A549 (cell line): Measurements from ENCODE around the gene PARP6. TPM values are rescaled to one million over a fixed set of nuclear protein-coding genes. Genes with fewer than 3 reads are reported as not detected.

Experiments used
- ATAC-seq, 2 experiments: fragments of 200-7000 bp in 1 of 2; fragments of >200 bp in 1 of 2; cut with Nextera tagmentation in 1 of 2; cut with Tn5 transposase in 1 of 2; 3 replicates each; pipeline versions ENCODE4 v1.8.0 to v1.9.1; 2018 to 2020; ENCODE audit warnings: mild to moderate bottlenecking in 1 of 2, moderate library complexity in 1 of 2
- CTCF ChIA-PET: fragments of 300-600 bp; sonication (Branson Sonifier 250); formaldehyde crosslinking; extraction: SDS; loops from one replicate; lab custom pipeline; 2021; ENCODE audit warnings: antibody characterized with exemption, inconsistent platforms; lab: Yijun Ruan, JAX
- POLR2A ChIA-PET: fragments of 350-600 bp; formaldehyde crosslinking; extraction: SDS; loops from one replicate; lab custom pipeline; 2021; ENCODE audit warnings: antibody characterized with exemption, inconsistent platforms; lab: Yijun Ruan, JAX
- DNase-seq, 2 experiments: peaks; one replicate each; pipeline versions ENCODE4 v3.0.0 to v3.0.0-alpha.2; 2011 to 2016; ENCODE audit warnings: low read depth in 1 of 2, low spot score in 1 of 2
- FAIRE-seq: peaks from 2 replicates; lab custom pipeline; 2011; peaks lifted over from hg19 to GRCh38; lab: Jason Lieb, UNC
- H3K27ac ChIP-seq, 2 experiments: fragments of >200 bp; sonication (Bioruptor Twin); formaldehyde crosslinking; 3 replicates each; pipeline ENCODE4 v1.5.1; 2016 to 2017
- H3K4me1 ChIP-seq: fragments of >200 bp; sonication (Bioruptor Twin); formaldehyde crosslinking; 3 replicates; pipeline ENCODE4 v1.6.1; 2016
- H3K4me2 ChIP-seq: fragments of >200 bp; sonication (Bioruptor Twin); formaldehyde crosslinking; 3 replicates; pipeline ENCODE4 v1.6.1; 2016
- H3K4me3 ChIP-seq: fragments of >200 bp; sonication (Bioruptor Twin); formaldehyde crosslinking; 3 replicates; pipeline ENCODE4 v1.5.1; 2016
- H3K9me3 ChIP-seq: fragments of >200 bp; sonication (Bioruptor Twin); formaldehyde crosslinking; 3 replicates; pipeline ENCODE4 v1.6.1; 2016
- CBX8 ChIP-seq: fragments of 200-600 bp; sonication (generic); IDR thresholded peaks from 2 replicates; pipeline ENCODE4 v1.6.1; 2016
- CHD4 ChIP-seq: fragments of 200-600 bp; sonication (generic); IDR thresholded peaks from 2 replicates; pipeline ENCODE4 v1.6.1; 2016; ENCODE audit warnings: antibody characterized with exemption, mild to moderate bottlenecking, borderline replicate concordance
- CTCF ChIP-seq: fragments of >200 bp; sonication (Bioruptor Twin); formaldehyde crosslinking; IDR thresholded peaks from 3 replicates; pipeline ENCODE4 v1.5.1; 2016
- EHF ChIP-seq: fragments of 250-450 bp; sonication (Bioruptor Pico); IDR thresholded peaks from 2 replicates; pipeline ENCODE4 v1.5.0; 2020; ENCODE audit warnings: mild to moderate bottlenecking
- EHMT2 ChIP-seq: fragments of 200-600 bp; sonication (generic); IDR thresholded peaks from 2 replicates; pipeline ENCODE4 v1.6.1; 2016; ENCODE audit warnings: antibody characterized with exemption, low read depth, mild to moderate bottlenecking, moderate library complexity
- HDAC2 ChIP-seq: fragments of 200-600 bp; sonication (generic); IDR thresholded peaks from 2 replicates; pipeline ENCODE4 v1.6.1; 2016
- HEYL ChIP-seq: fragments of 250-450 bp; sonication (Bioruptor Pico); IDR thresholded peaks from 2 replicates; pipeline ENCODE4 v1.8.0; 2021; ENCODE audit warnings: mild to moderate bottlenecking, moderate library complexity
- HOXB5 ChIP-seq: fragments of 250-450 bp; sonication (Bioruptor Pico); IDR thresholded peaks from 2 replicates; pipeline ENCODE4 v1.5.0; 2020; ENCODE audit warnings: mild to moderate bottlenecking, moderate library complexity
- JUNB ChIP-seq: fragments of >200 bp; sonication (Bioruptor Twin); formaldehyde crosslinking; IDR thresholded peaks from 2 replicates; pipeline ENCODE4 v1.6.1; 2016
- KDM1A ChIP-seq: fragments of 200-600 bp; sonication (generic); IDR thresholded peaks from 2 replicates; pipeline ENCODE4 v1.6.1; 2016; ENCODE audit warnings: low read depth, mild to moderate bottlenecking
- MAFK ChIP-seq: fragments of 450-650 bp; IDR thresholded peaks from 2 replicates; pipeline ENCODE4 v1.6.1; 2014; ENCODE audit not compliant: partially characterized antibody
- MAX ChIP-seq: IDR thresholded peaks from 2 replicates; pipeline ENCODE4 v1.6.1; 2012
- NFE2L2 ChIP-seq: fragments of 150-350 bp; conservative IDR thresholded peaks from 2 replicates; pipeline ENCODE4 v1.6.1; 2014; ENCODE audit warnings: low read length
- POLR2A ChIP-seq: IDR thresholded peaks from 2 replicates; pipeline ENCODE4 v1.6.1; 2012; ENCODE audit warnings: mild to moderate bottlenecking, low read length
- RAD21 ChIP-seq, 2 experiments: fragments of >200 bp in 1 of 2; sonication (Bioruptor Twin) in 1 of 2; formaldehyde crosslinking in 1 of 2; IDR thresholded peaks in 1 of 2; conservative IDR thresholded peaks in 1 of 2; 2 replicates in 1 of 2; 3 replicates in 1 of 2; pipeline ENCODE4 v1.6.1; 2012 to 2018; ENCODE audit warnings: inconsistent platforms in 1 of 2
- RARB ChIP-seq: fragments of 250-450 bp; sonication (Bioruptor Pico); IDR thresholded peaks from 2 replicates; pipeline ENCODE4 v1.8.0; 2021; ENCODE audit warnings: mild to moderate bottlenecking, moderate library complexity
- RFX5 ChIP-seq: fragments of 450-650 bp; IDR thresholded peaks from 2 replicates; pipeline ENCODE4 v1.7.1; 2014; ENCODE audit warnings: antibody characterized with exemption, mild to moderate bottlenecking, moderate library complexity
- WGBS: methylation state at CpG from one replicate; pipeline ENCODE4 v1.1.6; 2017; ENCODE audit errors: missing lambda C conversion rate; 5-methylcytosine and 5-hydroxymethylcytosine counted together
- polyA plus RNA-seq, 4 experiments: library from polyadenylated mRNA; depleted of rRNA in 3 of 4; stranded (reverse); fragments of >200 nt; fragmentation: RNase III in 1 of 4; extraction: RNeasy Plus Mini Kit Qiagen cat#74134 plus additional on column Dnase treatment in 1 of 4; gene quantifications; 2 replicates in 3 of 4; 3 replicates in 1 of 4; pipeline ENCODE4 v1.2.3, GENCODE V29; 2011 to 2017
- TF ChIP-seq, protein P1 (sequence below): fragments of >200 bp; sonication (Bioruptor Twin); formaldehyde crosslinking; IDR thresholded peaks from 2 replicates; pipeline ENCODE4 v1.6.1; 2016

PARP6 gene
- polyA plus RNA-seq, 2 of the 4 experiments (the other 2 are of a cell fraction): 78.0 to 167 TPM

DNA sequence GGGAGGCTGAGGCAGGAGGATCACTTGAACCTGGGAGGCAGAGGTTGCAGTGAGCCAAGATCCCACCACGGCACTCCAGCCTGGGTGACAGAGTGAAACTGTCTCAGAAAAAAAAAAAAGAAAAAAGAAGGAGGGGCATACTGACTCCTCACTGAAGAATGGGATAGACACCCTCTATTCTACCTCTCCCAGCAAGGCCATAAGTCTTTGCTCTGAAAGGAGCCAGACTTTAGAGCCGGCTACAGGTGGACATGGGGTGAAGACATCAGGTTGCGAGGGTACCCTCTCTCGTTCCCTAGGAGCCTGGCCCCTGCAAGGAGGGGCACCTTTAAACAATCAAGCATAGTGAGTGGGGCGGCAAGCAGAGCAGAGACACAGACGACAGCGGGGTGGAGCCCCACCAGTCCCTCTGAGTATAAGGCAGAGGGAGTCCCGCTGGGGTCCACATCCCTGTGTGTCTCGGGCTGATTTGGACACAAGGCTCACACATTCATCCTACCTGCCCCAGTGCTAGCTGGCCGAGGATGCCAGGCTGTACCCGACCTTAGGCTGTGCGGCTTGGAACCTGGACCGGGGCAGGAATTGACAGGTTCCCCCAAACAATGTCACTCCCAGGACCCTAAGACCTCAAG lies 75.8 kb downstream of the PARP6 start:
- ChIA-PET POLR2A (interaction anchor here (4.0 kb wide), 1 partner anchor 30 kb away, joined by 26 read pairs; no protein-coding TSS in a partner anchor), CTCF (interaction anchor here (0.6 to 31.0 kb wide), 4 partner anchors 10 to 90 kb away, joined by 3 to 644 read pairs (median 14); partner anchors contain the start of gene PKM)
- WGBS: 90% methylated on average over 13 of the region's 13 CpGs
- no peaks in the 10 kb centered on the region for H3K9me3 ChIP-seq
- DNase-seq (peak; percentile 35 to 62), FAIRE-seq (no peak), ATAC-seq (peak; percentile 40 to 45)
- TF ChIP-seq MAFK: no peak
- TF ChIP-seq MAX: no peak
- no peak for TF ChIP-seq CBX8
- TF ChIP-seq POLR2A: no peak
- no peak for TF ChIP-seq CTCF
- TF ChIP-seq RARB (CRISPR knock-in tag): no peak
- H3K4me3 ChIP-seq: no peak overlapping the region
- H3K4me2 ChIP-seq: no peak overlapping the region
- peaks cover 31% of the 10 kb centered on the region for H3K4me1 ChIP-seq
- H3K27ac ChIP-seq: no peak overlapping the region

DNA sequence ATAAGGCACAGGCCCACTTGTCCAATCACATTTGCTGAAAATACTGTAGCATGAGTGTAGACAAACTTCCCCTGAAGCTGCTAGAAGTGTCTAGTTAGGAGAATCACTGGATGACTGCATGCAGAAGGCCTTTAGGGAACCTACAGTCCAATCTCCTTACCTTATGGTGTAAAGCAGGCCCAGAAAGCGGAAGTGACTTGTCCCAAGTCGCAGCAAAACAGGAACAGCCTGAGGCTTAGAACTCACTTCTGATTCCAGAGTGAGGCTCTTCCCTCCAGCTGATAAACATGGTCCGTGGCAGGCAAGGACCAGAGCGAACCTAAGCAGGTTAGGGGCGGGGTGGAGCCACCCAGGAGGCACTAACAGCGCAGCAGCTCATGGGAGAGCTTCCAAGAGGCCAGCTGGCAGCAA lies 77.2 kb downstream of the PARP6 start:
- H3K4me2 ChIP-seq: no peak overlapping the region
- peaks cover 18% of the 10 kb centered on the region for H3K4me1 ChIP-seq
- ChIA-PET POLR2A (no interaction called here), CTCF (interaction anchor here (1.5 to 31.0 kb wide), 4 partner anchors 18 to 91 kb away, joined by 3 to 644 read pairs (median 14); partner anchors contain the start of gene PKM)
- H3K27ac ChIP-seq: no peak overlapping the region
- ATAC-seq (peak in 1 of 2 experiments; percentile 3; a peak in 3 of 6 replicates), FAIRE-seq (no peak), DNase-seq (peak in 1 of 2 experiments; percentile 35)
- WGBS: 62% methylated on average over 6 of the region's 6 CpGs
- no peaks in the 10 kb centered on the region for H3K9me3 ChIP-seq
- H3K4me3 ChIP-seq: no peak overlapping the region
- TF ChIP-seq HOXB5 (CRISPR knock-in tag) (no peak), NFE2L2 (no peak), RAD21 (conservative IDR thresholded peaks at IDR 0.05 in 1 of 2, IDR thresholded peaks at IDR 0.05 in 1 of 2) (no peak), EHF (CRISPR knock-in tag) (no peak), RFX5 (no peak), CHD4 (no peak), JUNB (no peak), HDAC2 (no peak), EHMT2 (no peak), HEYL (CRISPR knock-in tag) (no peak)
- TF ChIP-seq, protein P1, sequence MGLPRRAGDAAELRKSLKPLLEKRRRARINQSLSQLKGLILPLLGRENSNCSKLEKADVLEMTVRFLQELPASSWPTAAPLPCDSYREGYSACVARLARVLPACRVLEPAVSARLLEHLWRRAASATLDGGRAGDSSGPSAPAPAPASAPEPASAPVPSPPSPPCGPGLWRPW: no peak

DNA sequence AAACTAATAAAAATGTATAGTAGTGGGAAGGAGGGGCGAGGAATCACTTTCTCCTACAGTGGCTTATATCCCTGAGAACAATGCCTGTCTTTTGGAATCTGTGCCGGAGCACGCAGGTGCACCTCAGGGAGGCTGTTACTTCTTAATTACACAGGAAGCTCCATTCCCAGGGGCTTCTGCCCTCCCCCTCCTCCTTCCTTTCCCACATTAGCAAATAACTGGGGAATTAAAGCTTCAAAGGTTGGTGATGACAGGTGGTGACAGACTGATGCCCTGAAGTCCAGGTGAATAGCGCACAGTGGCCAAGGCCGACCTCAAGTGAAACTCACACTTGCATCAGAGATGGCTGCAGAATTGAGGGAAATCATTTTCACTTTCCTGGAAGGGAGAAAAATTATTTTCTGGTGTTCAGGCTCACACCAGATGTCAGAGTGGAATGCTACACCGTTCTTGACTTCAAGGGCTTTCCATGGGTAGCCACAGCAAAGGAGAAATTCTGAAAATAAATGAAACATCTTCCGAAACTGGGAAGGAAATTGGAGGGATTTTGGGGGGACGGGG lies 78.4 kb downstream of the PARP6 start:
- FAIRE-seq: no peak
- no peak overlapping the region for H3K4me3 ChIP-seq
- WGBS: 88% methylated on average over 8 of the region's 8 CpGs
- TF ChIP-seq KDM1A (no peak), RAD21 (conservative IDR thresholded peaks at IDR 0.05 in 1 of 2, IDR thresholded peaks at IDR 0.05 in 1 of 2) (no peak)
- TF ChIP-seq, all 56 proteins: peak for 0
- Histone ChIP-seq H3K27ac (no peak overlapping the region), H3K4me2 (no peak overlapping the region), H3K9me3 (no peaks in the 10 kb centered on the region), H3K4me1 (peaks cover 10% of the 10 kb centered on the region)
- ChIA-PET POLR2A (no interaction called here), CTCF (interaction anchor here (0.8 to 31.0 kb wide), 3 partner anchors 13 to 92 kb away, joined by 3 to 644 read pairs (median 22); partner anchors contain the start of gene PKM)
- ATAC-seq (no peak), DNase-seq (no peak)
